HEK293 (cell line): Measurements from ENCODE around the gene ART1.

Experiments used
- AEBP2 ChIP-seq: fragments of 450-650 bp; formaldehyde crosslinking; IDR thresholded peaks from 2 replicates; pipeline ENCODE4 v1.5.1; 2016; ENCODE audit warnings: missing biosample characterization, missing genetic modification characterization, borderline replicate concordance
- GFI1B ChIP-seq: fragments of 450-650 bp; formaldehyde crosslinking; IDR thresholded peaks from 2 replicates; pipeline ENCODE4 v1.5.1; 2016; ENCODE audit warnings: missing biosample characterization, missing genetic modification characterization
- GLI2 ChIP-seq: fragments of 450-650 bp; formaldehyde crosslinking; IDR thresholded peaks from 2 replicates; pipeline ENCODE4; 2017; ENCODE audit warnings: missing biosample characterization, missing genetic modification characterization, low read depth, borderline replicate concordance
- GLIS1 ChIP-seq: fragments of 450-650 bp; formaldehyde crosslinking; IDR thresholded peaks from 2 replicates; pipeline ENCODE4 v1.5.1; 2016; ENCODE audit warnings: missing biosample characterization, missing genetic modification characterization
- KLF16 ChIP-seq: fragments of 450-650 bp; formaldehyde crosslinking; IDR thresholded peaks from 2 replicates; pipeline ENCODE4 v1.5.1; 2017; ENCODE audit warnings: missing biosample characterization, missing genetic modification characterization
- KLF7 ChIP-seq: fragments of 450-650 bp; formaldehyde crosslinking; IDR thresholded peaks from 2 replicates; pipeline ENCODE4 v1.5.1; 2016; ENCODE audit warnings: missing biosample characterization, missing genetic modification characterization, borderline replicate concordance
- PATZ1 ChIP-seq: fragments of 450-650 bp; formaldehyde crosslinking; IDR thresholded peaks from 2 replicates; pipeline ENCODE4 v1.5.1; 2016; ENCODE audit warnings: missing biosample characterization, missing genetic modification characterization
- PRDM4 ChIP-seq: fragments of 450-650 bp; formaldehyde crosslinking; IDR thresholded peaks from 2 replicates; pipeline ENCODE4 v1.5.1; 2017; ENCODE audit warnings: missing biosample characterization, missing genetic modification characterization
- YY2 ChIP-seq: fragments of 450-650 bp; formaldehyde crosslinking; IDR thresholded peaks from 2 replicates; pipeline ENCODE4 v1.5.1; 2016; ENCODE audit warnings: missing biosample characterization, missing genetic modification characterization
- ZBTB49 ChIP-seq: fragments of 450-650 bp; formaldehyde crosslinking; IDR thresholded peaks from 2 replicates; pipeline ENCODE4 v1.5.1; 2016; ENCODE audit warnings: missing biosample characterization, missing genetic modification characterization, low read depth
- ZFP3 ChIP-seq: fragments of 450-650 bp; formaldehyde crosslinking; IDR thresholded peaks from 2 replicates; pipeline ENCODE4 v1.5.1; 2016; ENCODE audit warnings: low read depth, missing biosample characterization, missing genetic modification characterization
- ZNF112 ChIP-seq: fragments of 450-650 bp; formaldehyde crosslinking; IDR thresholded peaks from 2 replicates; pipeline ENCODE4 v1.5.0; 2017; ENCODE audit warnings: missing biosample characterization, missing genetic modification characterization
- ZNF133 ChIP-seq: fragments of 450-650 bp; formaldehyde crosslinking; IDR thresholded peaks from 2 replicates; pipeline ENCODE4 v1.5.1; 2016; ENCODE audit warnings: missing biosample characterization, missing genetic modification characterization
- ZNF16 ChIP-seq: fragments of 450-650 bp; formaldehyde crosslinking; IDR thresholded peaks from 2 replicates; pipeline ENCODE4 v1.5.1; 2016; ENCODE audit warnings: low read depth, missing biosample characterization, missing genetic modification characterization
- ZNF26 ChIP-seq: fragments of 450-650 bp; formaldehyde crosslinking; IDR thresholded peaks from 2 replicates; pipeline ENCODE4 v1.5.1; 2016; ENCODE audit warnings: missing biosample characterization, missing genetic modification characterization
- ZNF354C ChIP-seq: fragments of 450-650 bp; formaldehyde crosslinking; IDR thresholded peaks from 2 replicates; pipeline ENCODE4 v1.5.1; 2016; ENCODE audit warnings: missing biosample characterization, missing genetic modification characterization, low read depth, borderline replicate concordance
- ZNF366 ChIP-seq: fragments of 450-650 bp; formaldehyde crosslinking; conservative IDR thresholded peaks from 2 replicates; pipeline ENCODE4 v1.5.1; 2016; ENCODE audit warnings: missing biosample characterization, missing genetic modification characterization
- ZNF391 ChIP-seq: fragments of 450-650 bp; formaldehyde crosslinking; IDR thresholded peaks from 2 replicates; pipeline ENCODE4 v1.5.1; 2016; ENCODE audit warnings: low read depth, missing biosample characterization, missing genetic modification characterization, borderline replicate concordance
- ZNF394 ChIP-seq: fragments of 450-650 bp; formaldehyde crosslinking; IDR thresholded peaks from 2 replicates; pipeline ENCODE4 v1.5.1; 2016; ENCODE audit warnings: missing biosample characterization, missing genetic modification characterization, mild to moderate bottlenecking, moderate library complexity, borderline replicate concordance
- ZNF488 ChIP-seq: fragments of 450-650 bp; formaldehyde crosslinking; IDR thresholded peaks from 2 replicates; pipeline ENCODE4 v1.5.1; 2016; ENCODE audit warnings: missing biosample characterization, missing genetic modification characterization
- ZNF555 ChIP-seq: fragments of 450-650 bp; formaldehyde crosslinking; conservative IDR thresholded peaks from 2 replicates; pipeline ENCODE4 v1.5.1; 2017; ENCODE audit warnings: missing biosample characterization, mild to moderate bottlenecking, missing genetic modification characterization, inconsistent platforms
- ZNF561 ChIP-seq: fragments of 450-650 bp; IDR thresholded peaks from 2 replicates; pipeline ENCODE4 v1.5.1; 2018; ENCODE audit warnings: missing biosample characterization, missing genetic modification characterization, borderline replicate concordance
- ZNF580 ChIP-seq: fragments of 450-650 bp; formaldehyde crosslinking; IDR thresholded peaks from 2 replicates; pipeline ENCODE4 v1.5.1; 2016; ENCODE audit warnings: missing biosample characterization, missing genetic modification characterization
- ZNF621 ChIP-seq: fragments of 450-650 bp; formaldehyde crosslinking; IDR thresholded peaks from 2 replicates; pipeline ENCODE4 v1.5.1; 2017; ENCODE audit warnings: missing biosample characterization, missing genetic modification characterization
- ZNF658 ChIP-seq: fragments of 450-650 bp; formaldehyde crosslinking; IDR thresholded peaks from 2 replicates; pipeline ENCODE4; 2016; ENCODE audit warnings: missing biosample characterization, missing genetic modification characterization
- ZNF677 ChIP-seq: fragments of 450-650 bp; IDR thresholded peaks from 2 replicates; pipeline ENCODE4 v1.5.0; 2018; ENCODE audit warnings: missing biosample characterization, mild to moderate bottlenecking, missing genetic modification characterization, moderate library complexity
- ZNF76 ChIP-seq: fragments of 450-650 bp; formaldehyde crosslinking; IDR thresholded peaks from 2 replicates; pipeline ENCODE4; 2016; ENCODE audit warnings: low read depth, missing biosample characterization, missing genetic modification characterization, borderline replicate concordance
- ZNF768 ChIP-seq: fragments of 450-650 bp; formaldehyde crosslinking; IDR thresholded peaks from 2 replicates; pipeline ENCODE4 v1.5.1; 2018; ENCODE audit warnings: missing biosample characterization, mild to moderate bottlenecking, missing genetic modification characterization

ART1 gene

GRCh38 chr11:3642071-3642951 is 2.6 kb upstream of the ART1 start (continued):
- TF ChIP-seq ZNF488, result no peak
- TF ChIP-seq ZNF658 (tag by site-specific recombination), result no peak
- TF ChIP-seq ZNF354C, result no peak
- TF ChIP-seq ZNF677 (tag by site-specific recombination), result no peak
- TF ChIP-seq ZNF580 (tag by site-specific recombination), result no peak
- no peak for TF ChIP-seq ZNF391
- no peak for TF ChIP-seq ZNF112
- no peak for TF ChIP-seq ZNF555 (tag by site-specific recombination)
- 0 out of 2 replicates have a peak, but pooled peaks have one; percentile 58 for TF ChIP-seq ZNF561
- peak; percentile 82 for TF ChIP-seq GLIS1
- no peak for TF ChIP-seq ZNF394 (tag by site-specific recombination)
- TF ChIP-seq ZNF768 (tag by site-specific recombination), result no peak
- TF ChIP-seq ZNF133, result no peak
- TF ChIP-seq ZFP3 (tag by site-specific recombination), result no peak
- no peak for TF ChIP-seq ZNF26 (tag by site-specific recombination)
- no peak for TF ChIP-seq ZNF621 (tag by site-specific recombination)
- no peak for TF ChIP-seq GFI1B (tag by site-specific recombination)
- TF ChIP-seq KLF16 (tag by site-specific recombination), result no peak
- no peak for TF ChIP-seq YY2
- TF ChIP-seq ZNF366 (tag by site-specific recombination), result no peak
- TF ChIP-seq ZNF76 (tag by site-specific recombination), result peak; percentile 66; the same call in 1 of the 2 replicates
- no peak for TF ChIP-seq AEBP2 (tag by site-specific recombination)
- TF ChIP-seq PATZ1 (tag by site-specific recombination), result peak; percentile 90
- TF ChIP-seq KLF7 (tag by site-specific recombination), result no peak
- no peak for TF ChIP-seq GLI2 (tag by site-specific recombination)
- TF ChIP-seq ZNF16 (tag by site-specific recombination), result no peak
- TF ChIP-seq PRDM4 (tag by site-specific recombination), result no peak
- no peak for TF ChIP-seq ZBTB49
